H1 (cell line): ENCODE results near the gene CCDC33. TPM values are rescaled to one million over a fixed set of nuclear protein-coding genes. Genes with fewer than 3 reads are reported as not detected.

Experiments used
- BCL11A ChIP-seq, 2 experiments: IDR thresholded peaks; one replicate each; pipeline ENCODE4 v1.6.1; 2011; ENCODE audit warnings: low read depth in 2 of 2, low read length in 2 of 2, mild to moderate bottlenecking in 2 of 2
- CHD2 ChIP-seq: IDR thresholded peaks from 2 replicates; pipeline ENCODE4 v1.6.1; 2012; ENCODE audit warnings: low read length, improper control_type of control experiment
- EGR1 ChIP-seq: IDR thresholded peaks from 2 replicates; pipeline ENCODE4 v1.6.1; 2011; ENCODE audit warnings: low read depth, low read length, borderline replicate concordance
- GTF2F1 ChIP-seq: IDR thresholded peaks from 2 replicates; pipeline ENCODE4 v1.6.1; 2012; ENCODE audit warnings: low read depth, low read length, improper control_type of control experiment, borderline replicate concordance
- NANOG ChIP-seq: IDR thresholded peaks from 2 replicates; pipeline ENCODE4 v1.6.1; 2011; ENCODE audit warnings: low read length, low read depth, mild to moderate bottlenecking, inconsistent platforms; ENCODE audit not compliant: insufficient read depth, poor library complexity, severe bottlenecking
- RXRA ChIP-seq: IDR thresholded peaks from 2 replicates; pipeline ENCODE4 v1.6.1; 2011; ENCODE audit warnings: low read depth, mild to moderate bottlenecking, low read length, moderate library complexity; ENCODE audit not compliant: insufficient read depth
- SIN3A ChIP-seq, 2 experiments: IDR thresholded peaks in 1 of 2; conservative IDR thresholded peaks in 1 of 2; 2 replicates each; pipeline ENCODE4 v1.6.1; 2011 to 2012; ENCODE audit warnings: low read length in 2 of 2, improper control_type of control experiment in 1 of 2, low read depth in 1 of 2, mild to moderate bottlenecking in 1 of 2
- SUZ12 ChIP-seq: fragments of 200-600 bp; sonication (generic); IDR thresholded peaks from 2 replicates; pipeline ENCODE4 v1.6.1; 2012; ENCODE audit warnings: mild to moderate bottlenecking, inconsistent platforms, low read length, moderate library complexity, mixed read lengths
- polyA plus RNA-seq, 7 experiments: library from polyadenylated mRNA; depleted of rRNA in 3 of 7; stranded (reverse) in 5 of 7; unstranded in 2 of 7; fragments of >200 nt in 5 of 7; fragments of 200-250 nt in 2 of 7; gene quantifications; 1 replicate in 5 of 7; 2 replicates in 1 of 7; 4 replicates in 1 of 7; pipeline versions ENCODE4 v1.2.1 to v1.2.3, GENCODE V29; 2011 to 2013; ENCODE audit warnings: missing spikeins in 2 of 7, mixed read lengths in 2 of 7
- total RNA-seq: library from RNA; stranded (reverse); fragmentation: NEBNext Ultra II Directional; extraction: Animal tissue kit (Norgen Biotek cat#: 25700); gene quantifications from 2 replicates; pipeline ENCODE4 v1.2.1, GENCODE V29; 2021
- TF ChIP-seq, protein P1 (sequence below): fragments of 300-600 bp; sonication (generic); IDR thresholded peaks from 2 replicates; pipeline ENCODE4 v1.7.1; 2012; ENCODE audit warnings: low read length, moderate library complexity, mild to moderate bottlenecking, inconsistent platforms; ENCODE audit not compliant: insufficient replicate concordance

CCDC33 gene
- total and polyA plus RNA-seq, 2 of the 8 experiments (the other 6 are each of a cell fraction or from before 2014, with no cell fraction given), result 2.0 to 2.7 TPM

DNA sequence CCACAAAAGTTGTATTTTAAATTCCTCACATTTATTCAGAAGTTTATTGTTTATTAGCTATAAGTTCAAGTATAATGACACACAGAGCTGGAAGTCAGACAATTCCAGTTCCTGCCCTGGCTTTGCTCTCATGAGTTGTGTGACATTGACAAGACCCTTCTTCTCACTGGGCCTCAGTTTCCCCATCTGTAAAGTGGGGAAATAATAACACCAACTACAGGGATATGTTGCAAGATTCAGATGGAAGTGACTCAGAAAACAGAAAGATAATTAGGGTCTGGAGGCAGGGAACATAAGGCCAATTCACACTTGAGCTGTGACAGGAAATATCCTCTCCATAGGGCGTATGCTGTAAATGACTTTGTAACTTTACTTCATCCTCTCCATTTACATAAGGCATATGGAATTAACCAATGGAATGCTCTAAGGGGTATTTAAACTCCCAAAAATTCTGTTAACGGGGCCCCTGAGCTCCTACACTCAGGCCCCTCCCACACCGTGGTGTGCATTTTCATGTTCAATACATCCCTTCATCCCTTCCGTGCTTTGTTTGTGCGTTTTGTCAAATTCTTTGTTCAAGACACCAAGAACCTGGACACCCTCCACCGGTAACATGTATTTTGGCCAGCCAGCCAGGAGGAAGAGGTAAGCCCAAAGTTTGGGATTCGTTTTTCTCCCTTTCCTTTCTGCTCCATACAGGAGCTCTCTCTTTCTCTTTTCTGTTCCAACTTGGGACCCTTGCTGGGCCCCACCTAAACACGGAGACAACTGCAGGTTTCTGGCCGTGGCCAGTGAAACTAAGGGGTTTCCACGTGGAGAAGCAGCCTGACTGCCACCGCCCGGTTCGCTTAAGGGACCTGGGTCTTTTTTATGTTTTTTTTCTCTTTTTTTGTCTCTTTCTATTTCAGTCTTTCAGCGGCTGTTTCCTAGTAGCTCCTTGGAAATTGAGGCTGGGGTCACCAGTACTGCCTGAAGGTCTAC, 114.5 kb downstream of the CCDC33 start (continued):
- TF ChIP-seq, protein P1, sequence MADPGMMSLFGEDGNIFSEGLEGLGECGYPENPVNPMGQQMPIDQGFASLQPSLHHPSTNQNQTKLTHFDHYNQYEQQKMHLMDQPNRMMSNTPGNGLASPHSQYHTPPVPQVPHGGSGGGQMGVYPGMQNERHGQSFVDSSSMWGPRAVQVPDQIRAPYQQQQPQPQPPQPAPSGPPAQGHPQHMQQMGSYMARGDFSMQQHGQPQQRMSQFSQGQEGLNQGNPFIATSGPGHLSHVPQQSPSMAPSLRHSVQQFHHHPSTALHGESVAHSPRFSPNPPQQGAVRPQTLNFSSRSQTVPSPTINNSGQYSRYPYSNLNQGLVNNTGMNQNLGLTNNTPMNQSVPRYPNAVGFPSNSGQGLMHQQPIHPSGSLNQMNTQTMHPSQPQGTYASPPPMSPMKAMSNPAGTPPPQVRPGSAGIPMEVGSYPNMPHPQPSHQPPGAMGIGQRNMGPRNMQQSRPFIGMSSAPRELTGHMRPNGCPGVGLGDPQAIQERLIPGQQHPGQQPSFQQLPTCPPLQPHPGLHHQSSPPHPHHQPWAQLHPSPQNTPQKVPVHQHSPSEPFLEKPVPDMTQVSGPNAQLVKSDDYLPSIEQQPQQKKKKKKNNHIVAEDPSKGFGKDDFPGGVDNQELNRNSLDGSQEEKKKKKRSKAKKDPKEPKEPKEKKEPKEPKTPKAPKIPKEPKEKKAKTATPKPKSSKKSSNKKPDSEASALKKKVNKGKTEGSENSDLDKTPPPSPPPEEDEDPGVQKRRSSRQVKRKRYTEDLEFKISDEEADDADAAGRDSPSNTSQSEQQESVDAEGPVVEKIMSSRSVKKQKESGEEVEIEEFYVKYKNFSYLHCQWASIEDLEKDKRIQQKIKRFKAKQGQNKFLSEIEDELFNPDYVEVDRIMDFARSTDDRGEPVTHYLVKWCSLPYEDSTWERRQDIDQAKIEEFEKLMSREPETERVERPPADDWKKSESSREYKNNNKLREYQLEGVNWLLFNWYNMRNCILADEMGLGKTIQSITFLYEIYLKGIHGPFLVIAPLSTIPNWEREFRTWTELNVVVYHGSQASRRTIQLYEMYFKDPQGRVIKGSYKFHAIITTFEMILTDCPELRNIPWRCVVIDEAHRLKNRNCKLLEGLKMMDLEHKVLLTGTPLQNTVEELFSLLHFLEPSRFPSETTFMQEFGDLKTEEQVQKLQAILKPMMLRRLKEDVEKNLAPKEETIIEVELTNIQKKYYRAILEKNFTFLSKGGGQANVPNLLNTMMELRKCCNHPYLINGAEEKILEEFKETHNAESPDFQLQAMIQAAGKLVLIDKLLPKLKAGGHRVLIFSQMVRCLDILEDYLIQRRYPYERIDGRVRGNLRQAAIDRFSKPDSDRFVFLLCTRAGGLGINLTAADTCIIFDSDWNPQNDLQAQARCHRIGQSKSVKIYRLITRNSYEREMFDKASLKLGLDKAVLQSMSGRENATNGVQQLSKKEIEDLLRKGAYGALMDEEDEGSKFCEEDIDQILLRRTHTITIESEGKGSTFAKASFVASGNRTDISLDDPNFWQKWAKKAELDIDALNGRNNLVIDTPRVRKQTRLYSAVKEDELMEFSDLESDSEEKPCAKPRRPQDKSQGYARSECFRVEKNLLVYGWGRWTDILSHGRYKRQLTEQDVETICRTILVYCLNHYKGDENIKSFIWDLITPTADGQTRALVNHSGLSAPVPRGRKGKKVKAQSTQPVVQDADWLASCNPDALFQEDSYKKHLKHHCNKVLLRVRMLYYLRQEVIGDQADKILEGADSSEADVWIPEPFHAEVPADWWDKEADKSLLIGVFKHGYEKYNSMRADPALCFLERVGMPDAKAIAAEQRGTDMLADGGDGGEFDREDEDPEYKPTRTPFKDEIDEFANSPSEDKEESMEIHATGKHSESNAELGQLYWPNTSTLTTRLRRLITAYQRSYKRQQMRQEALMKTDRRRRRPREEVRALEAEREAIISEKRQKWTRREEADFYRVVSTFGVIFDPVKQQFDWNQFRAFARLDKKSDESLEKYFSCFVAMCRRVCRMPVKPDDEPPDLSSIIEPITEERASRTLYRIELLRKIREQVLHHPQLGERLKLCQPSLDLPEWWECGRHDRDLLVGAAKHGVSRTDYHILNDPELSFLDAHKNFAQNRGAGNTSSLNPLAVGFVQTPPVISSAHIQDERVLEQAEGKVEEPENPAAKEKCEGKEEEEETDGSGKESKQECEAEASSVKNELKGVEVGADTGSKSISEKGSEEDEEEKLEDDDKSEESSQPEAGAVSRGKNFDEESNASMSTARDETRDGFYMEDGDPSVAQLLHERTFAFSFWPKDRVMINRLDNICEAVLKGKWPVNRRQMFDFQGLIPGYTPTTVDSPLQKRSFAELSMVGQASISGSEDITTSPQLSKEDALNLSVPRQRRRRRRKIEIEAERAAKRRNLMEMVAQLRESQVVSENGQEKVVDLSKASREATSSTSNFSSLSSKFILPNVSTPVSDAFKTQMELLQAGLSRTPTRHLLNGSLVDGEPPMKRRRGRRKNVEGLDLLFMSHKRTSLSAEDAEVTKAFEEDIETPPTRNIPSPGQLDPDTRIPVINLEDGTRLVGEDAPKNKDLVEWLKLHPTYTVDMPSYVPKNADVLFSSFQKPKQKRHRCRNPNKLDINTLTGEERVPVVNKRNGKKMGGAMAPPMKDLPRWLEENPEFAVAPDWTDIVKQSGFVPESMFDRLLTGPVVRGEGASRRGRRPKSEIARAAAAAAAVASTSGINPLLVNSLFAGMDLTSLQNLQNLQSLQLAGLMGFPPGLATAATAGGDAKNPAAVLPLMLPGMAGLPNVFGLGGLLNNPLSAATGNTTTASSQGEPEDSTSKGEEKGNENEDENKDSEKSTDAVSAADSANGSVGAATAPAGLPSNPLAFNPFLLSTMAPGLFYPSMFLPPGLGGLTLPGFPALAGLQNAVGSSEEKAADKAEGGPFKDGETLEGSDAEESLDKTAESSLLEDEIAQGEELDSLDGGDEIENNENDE, result no peak
- TF ChIP-seq SUZ12, result no peak
- TF ChIP-seq CHD2, result no peak
- TF ChIP-seq GTF2F1, result no peak
- no peak for TF ChIP-seq SIN3A (conservative IDR thresholded peaks at IDR 0.05 in 1 of 2, IDR thresholded peaks at IDR 0.05 in 1 of 2; ENCODE audit: low read depth in 1 of 2, low read length in 2 of 2)
- TF ChIP-seq EGR1, result no peak
- TF ChIP-seq BCL11A (IDR thresholded peaks at IDR 0.05; ENCODE audit: low read depth in 2 of 2, low read length in 2 of 2), result no peak
- no peak for TF ChIP-seq RXRA
- TF ChIP-seq NANOG, result no peak
